MM.1S (cell line): ENCODE data around the gene BTBD3.

ENCODE experiments used
- DNase-seq: peaks from one replicate; pipeline ENCODE4 v3.0.0-alpha.2; 2015
- H2AFZ ChIP-seq: fragments of 300-600 bp; sonication (generic); 2 replicates; pipeline ENCODE4 v1.6.0; 2016; ENCODE audit warnings: antibody characterized with exemption, low read length
- H3F3A ChIP-seq: fragments of 300-600 bp; sonication (generic); 2 replicates; pipeline ENCODE4 v1.6.1; 2016; ENCODE audit warnings: mild to moderate bottlenecking, antibody characterized with exemption, low read length, moderate library complexity, mixed read lengths; ENCODE audit not compliant: insufficient read depth
- H3K27ac ChIP-seq: fragments of 300-600 bp; sonication (generic); 2 replicates; pipeline ENCODE4 v1.5.1; 2016; ENCODE audit warnings: mild to moderate bottlenecking, low read length
- H3K27me3 ChIP-seq: fragments of 300-600 bp; sonication (generic); replicated peaks from 2 replicates; pipeline ENCODE4 v1.6.0; 2016; ENCODE audit warnings: low read length; ENCODE audit not compliant: insufficient read depth
- H3K36me3 ChIP-seq: fragments of 300-600 bp; sonication (generic); replicated peaks from 2 replicates; pipeline ENCODE4 v1.6.1; 2016; ENCODE audit warnings: mild to moderate bottlenecking, low read length, mixed read lengths; ENCODE audit not compliant: insufficient read depth
- H3K4me1 ChIP-seq: fragments of 300-600 bp; sonication (generic); 2 replicates; pipeline ENCODE4 v1.6.1; 2016; ENCODE audit warnings: low read length, mixed read lengths
- H3K4me2 ChIP-seq: fragments of 300-600 bp; sonication (generic); 2 replicates; pipeline ENCODE4 v1.6.0; 2016; ENCODE audit warnings: low read depth, low read length
- H3K4me3 ChIP-seq: fragments of 300-600 bp; sonication (generic); 2 replicates; pipeline ENCODE4 v1.5.1; 2016; ENCODE audit warnings: low read length, mixed read lengths
- H3K79me2 ChIP-seq: fragments of 300-600 bp; sonication (generic); 2 replicates; pipeline ENCODE4 v1.6.1; 2016; ENCODE audit warnings: mixed run types, low read length, mixed read lengths
- H3K9ac ChIP-seq: fragments of 300-600 bp; sonication (generic); 2 replicates; pipeline ENCODE4 v1.6.1; 2016; ENCODE audit warnings: low read length, mixed read lengths
- H3K9me2 ChIP-seq: fragments of 300-600 bp; sonication (generic); replicated peaks from 2 replicates; pipeline ENCODE4 v1.6.1; 2016; ENCODE audit warnings: mild to moderate bottlenecking, low read length, mixed read lengths; ENCODE audit not compliant: insufficient read depth
- H3K9me3 ChIP-seq: fragments of 300-600 bp; sonication (generic); replicated peaks from 2 replicates; pipeline ENCODE4 v1.6.1; 2016; ENCODE audit warnings: mild to moderate bottlenecking, low read length, mixed read lengths; ENCODE audit not compliant: insufficient read depth
- H4K20me1 ChIP-seq: fragments of 300-600 bp; sonication (generic); 2 replicates; pipeline ENCODE4 v1.6.1; 2016; ENCODE audit warnings: mild to moderate bottlenecking, low read length, moderate library complexity, mixed read lengths; ENCODE audit not compliant: insufficient read depth
- CTCF ChIP-seq: fragments of 300-600 bp; sonication (generic); IDR thresholded peaks from 2 replicates; pipeline ENCODE4 v1.5.1; 2016; ENCODE audit warnings: antibody characterized with exemption, low read length, mixed read lengths
- EZH2 ChIP-seq: fragments of 300-600 bp; sonication (generic); optimal IDR thresholded peaks from 2 replicates; pipeline ENCODE3; 2017; ENCODE audit warnings: low read depth, mild to moderate bottlenecking, antibody characterized with exemption, low read length, mixed read lengths
- EZH2phosphoT487 ChIP-seq: fragments of 300-600 bp; sonication (generic); IDR thresholded peaks from 2 replicates; pipeline ENCODE4 v1.6.1; 2018; ENCODE audit warnings: antibody characterized with exemption, low read length

BTBD3 gene

GRCh38 chr20:11912659-11913415 is 4.9 kb upstream of the BTBD3 start:
- Histone ChIP-seq H3K27ac (no peak overlapping the region), H3F3A (0 out of 2 replicates have a peak, but pooled peaks cover under 1% of the 10 kb centered on the region), H2AFZ (no peak overlapping the region), H3K27me3 (no peaks in the 10 kb centered on the region), H3K9me3 (no peaks in the 10 kb centered on the region), H3K4me1 (peaks cover 16% of the 10 kb centered on the region), H3K4me3 (no peak overlapping the region), H4K20me1 (no peaks in the 10 kb centered on the region), H3K9me2 (no peaks in the 10 kb centered on the region), H3K36me3 (no peaks in the 10 kb centered on the region), H3K9ac (no peak overlapping the region), H3K4me2 (no peak overlapping the region), H3K79me2 (0 out of 2 replicates have a peak, but pooled peaks cover 6% of the 10 kb centered on the region)
- DNase-seq = no peak
- no peak for TF ChIP-seq EZH2
- TF ChIP-seq EZH2phosphoT487 = no peak
- TF ChIP-seq CTCF = no peak

GRCh38 chr20:11918391-11918845 is 725 bp downstream of the BTBD3 start:
- Histone ChIP-seq H2AFZ (no peak overlapping the region), H3K9me3 (no peaks in the 10 kb centered on the region), H3K27ac (peak overlapping the region; percentile 83), H4K20me1 (no peaks in the 10 kb centered on the region), H3K4me2 (peak overlapping the region; percentile 74), H3K36me3 (peaks cover 8% of the 10 kb centered on the region; the same call in 1 of the 2 replicates), H3F3A (0 out of 2 replicates have a peak, but pooled peaks cover 6% of the 10 kb centered on the region), H3K4me3 (peak overlapping the region; percentile 68), H3K9me2 (no peaks in the 10 kb centered on the region), H3K79me2 (peaks cover 51% of the 10 kb centered on the region), H3K4me1 (peaks cover 7% of the 10 kb centered on the region), H3K27me3 (no peaks in the 10 kb centered on the region), H3K9ac (peak overlapping the region; percentile 87)
- DNase-seq = no peak
- no peak for TF ChIP-seq CTCF
- no peak for TF ChIP-seq EZH2
- no peak for TF ChIP-seq EZH2phosphoT487

- peak; percentile 83 for DNase-seq
- H3K4me3 ChIP-seq = peak overlapping the region; percentile 68
- H3K27ac ChIP-seq = peak overlapping the region; percentile 83
- H3K79me2 ChIP-seq = peaks cover 52% of the 10 kb centered on the region
- no peaks in the 10 kb centered on the region for H3K9me2 ChIP-seq
- H4K20me1 ChIP-seq = no peaks in the 10 kb centered on the region
- H3F3A ChIP-seq = 0 out of 2 replicates have a peak, but pooled peaks cover 6% of the 10 kb centered on the region
- no peaks in the 10 kb centered on the region for H3K9me3 ChIP-seq
- H2AFZ ChIP-seq = no peak overlapping the region
- no peak for TF ChIP-seq EZH2phosphoT487
- TF ChIP-seq CTCF = peak; percentile 33
- H3K9ac ChIP-seq = peak overlapping the region; percentile 87
- peak overlapping the region; percentile 74 for H3K4me2 ChIP-seq
- H3K4me1 ChIP-seq = peaks cover 7% of the 10 kb centered on the region
- H3K27me3 ChIP-seq = no peaks in the 10 kb centered on the region
- H3K36me3 ChIP-seq = peaks cover 10% of the 10 kb centered on the region; the same call in 1 of the 2 replicates
Observed at GRCh38 chr20:11918981-11919380, 1.3 kb downstream of the BTBD3 start.
